Brain microvascular endothelial cell (primary cell): ENCODE measurements around the gene LRRC53.

Source experiments
- DNase-seq: peaks from one replicate; pipeline ENCODE4 v3.0.0-alpha.2; 2020
- H3K27ac ChIP-seq: fragments of 250-450 bp; sonication (Bioruptor Pico); 2 replicates; pipeline ENCODE4 v1.5.1; 2020; ENCODE audit warnings: mild to moderate bottlenecking, moderate library complexity
- H3K27me3 ChIP-seq: fragments of 250-450 bp; sonication (Bioruptor Pico); replicated peaks from 2 replicates; pipeline ENCODE4 v1.5.1; 2020; ENCODE audit warnings: mild to moderate bottlenecking
- H3K36me3 ChIP-seq: fragments of 250-450 bp; sonication (Bioruptor Pico); replicated peaks from 2 replicates; pipeline ENCODE4 v1.5.1; 2020; ENCODE audit warnings: mild to moderate bottlenecking
- H3K4me3 ChIP-seq: 2 replicates; pipeline ENCODE4 v1.5.1; 2011; ENCODE audit warnings: low read depth, mild to moderate bottlenecking, control low read depth, low read length, moderate library complexity
- in situ Hi-C: cut with HindIII; loops from 2 replicates; pipeline ENCODE4 v1.10.0; 2017; ENCODE audit warnings: low sequenced_read_pairs, low pct_ligation_motif_present
- TF ChIP-seq, protein P1 (sequence below): IDR thresholded peaks from 2 replicates; pipeline ENCODE4 v1.5.1; 2011; ENCODE audit warnings: low read depth, mild to moderate bottlenecking, moderate library complexity, low read length, control low read depth, inconsistent platforms; ENCODE audit errors: missing control alignments

The LRRC53 gene

DNA sequence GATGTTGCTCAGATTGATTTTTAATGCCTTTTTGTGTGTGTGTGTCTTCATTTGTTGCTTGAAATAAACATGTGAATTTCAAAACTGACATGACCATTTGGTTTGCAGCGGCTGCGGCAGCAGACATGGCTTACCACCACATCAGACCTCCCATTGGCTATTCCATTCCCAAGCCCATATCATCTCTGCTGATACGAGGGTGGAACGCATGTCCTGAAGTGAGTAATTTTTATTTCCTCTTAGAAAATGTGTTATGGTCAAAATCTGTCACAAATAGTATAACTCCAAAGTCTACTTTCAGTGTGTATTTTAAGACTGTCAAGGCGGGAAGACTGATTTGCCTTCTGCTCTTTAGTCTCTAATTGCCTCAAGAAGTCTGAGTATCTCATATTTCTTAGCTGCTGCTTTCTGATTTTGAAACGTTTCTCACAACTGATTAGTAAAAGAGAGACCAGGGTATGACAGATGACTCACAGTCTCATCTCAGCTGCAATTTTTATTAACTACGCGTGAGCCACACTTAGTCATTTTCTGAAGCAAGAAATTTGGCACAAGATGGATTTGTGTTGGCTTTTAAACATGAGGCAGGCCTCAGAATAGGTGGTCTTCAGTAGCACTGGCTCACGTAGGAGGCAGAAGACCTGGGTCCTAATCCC, 49.0 kb downstream of the LRRC53 start:
- no peak for DNase-seq
- Histone ChIP-seq H3K27ac (no peak overlapping the region), H3K27me3 (no peaks in the 10 kb centered on the region), H3K4me3 (no peak overlapping the region), H3K36me3 (no peaks in the 10 kb centered on the region)
- TF ChIP-seq, protein P1, sequence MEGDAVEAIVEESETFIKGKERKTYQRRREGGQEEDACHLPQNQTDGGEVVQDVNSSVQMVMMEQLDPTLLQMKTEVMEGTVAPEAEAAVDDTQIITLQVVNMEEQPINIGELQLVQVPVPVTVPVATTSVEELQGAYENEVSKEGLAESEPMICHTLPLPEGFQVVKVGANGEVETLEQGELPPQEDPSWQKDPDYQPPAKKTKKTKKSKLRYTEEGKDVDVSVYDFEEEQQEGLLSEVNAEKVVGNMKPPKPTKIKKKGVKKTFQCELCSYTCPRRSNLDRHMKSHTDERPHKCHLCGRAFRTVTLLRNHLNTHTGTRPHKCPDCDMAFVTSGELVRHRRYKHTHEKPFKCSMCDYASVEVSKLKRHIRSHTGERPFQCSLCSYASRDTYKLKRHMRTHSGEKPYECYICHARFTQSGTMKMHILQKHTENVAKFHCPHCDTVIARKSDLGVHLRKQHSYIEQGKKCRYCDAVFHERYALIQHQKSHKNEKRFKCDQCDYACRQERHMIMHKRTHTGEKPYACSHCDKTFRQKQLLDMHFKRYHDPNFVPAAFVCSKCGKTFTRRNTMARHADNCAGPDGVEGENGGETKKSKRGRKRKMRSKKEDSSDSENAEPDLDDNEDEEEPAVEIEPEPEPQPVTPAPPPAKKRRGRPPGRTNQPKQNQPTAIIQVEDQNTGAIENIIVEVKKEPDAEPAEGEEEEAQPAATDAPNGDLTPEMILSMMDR = no peak
- in situ Hi-C loops = no loop called here

DNA sequence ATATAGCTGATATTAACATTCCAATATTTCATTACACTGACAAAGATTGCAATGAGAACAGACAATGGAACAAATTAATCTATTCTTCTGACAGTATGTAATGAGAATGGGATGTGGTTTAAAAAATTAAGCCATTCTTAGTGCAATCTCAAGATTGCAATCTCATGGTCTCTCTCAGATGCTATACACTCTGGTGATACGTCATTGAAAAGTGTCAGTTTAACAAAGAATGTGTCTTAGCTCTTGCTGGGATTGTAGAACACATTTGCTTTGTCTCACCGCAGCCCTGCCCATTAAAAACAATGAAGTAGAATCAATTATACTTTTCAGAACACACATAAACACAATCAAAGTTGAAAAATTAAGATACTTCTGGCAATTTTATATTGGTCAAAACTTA, 55.2 kb downstream of the LRRC53 start:
- Histone ChIP-seq H3K4me3 (no peak overlapping the region), H3K27ac (no peak overlapping the region), H3K27me3 (no peaks in the 10 kb centered on the region), H3K36me3 (no peaks in the 10 kb centered on the region)
- TF ChIP-seq, protein P1 = no peak
- DNase-seq = no peak
- in situ Hi-C loops = no loop called here

DNA sequence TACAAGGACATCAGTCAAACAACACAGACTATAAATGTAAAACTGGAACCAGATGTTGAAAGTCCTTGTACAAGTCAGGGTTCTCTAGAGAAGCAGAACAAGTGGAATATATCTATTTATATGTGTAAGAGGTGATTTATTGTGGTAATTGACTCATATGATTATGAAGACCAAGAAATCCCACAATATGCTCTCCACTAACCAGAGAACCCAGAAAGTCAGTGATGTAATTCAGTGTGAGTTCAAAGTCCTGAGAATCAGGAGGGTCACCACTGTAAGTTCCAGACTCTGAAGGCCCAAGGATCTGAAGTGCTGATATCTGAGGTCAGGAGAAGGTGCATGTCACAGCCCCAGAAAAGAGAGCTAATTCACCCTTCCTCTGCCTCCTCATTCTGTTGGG, 57.0 kb downstream of the LRRC53 start:
- Histone ChIP-seq H3K27me3 (no peaks in the 10 kb centered on the region), H3K27ac (no peak overlapping the region), H3K36me3 (no peaks in the 10 kb centered on the region), H3K4me3 (no peak overlapping the region)
- no peak for DNase-seq
- in situ Hi-C loops = no loop called here
- TF ChIP-seq, protein P1 = no peak

DNA sequence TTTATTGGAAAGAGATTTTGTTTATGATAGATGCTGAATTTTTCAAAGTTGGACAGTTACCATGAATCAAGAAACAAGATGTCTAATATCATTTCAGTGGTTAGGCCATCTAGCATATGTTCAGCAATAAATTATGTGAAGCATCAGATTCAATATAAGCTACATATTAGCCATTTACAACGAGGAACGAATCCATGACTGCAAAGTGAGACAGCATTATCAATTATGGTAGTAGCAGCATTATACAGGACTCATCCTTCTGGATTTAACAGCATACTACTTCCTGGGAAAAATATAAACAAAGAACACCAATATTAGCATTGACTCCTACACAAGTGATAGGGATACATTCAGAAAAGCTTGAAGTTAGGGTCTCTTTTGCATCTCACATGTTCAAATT, 59.1 kb downstream of the LRRC53 start:
- no peaks in the 10 kb centered on the region for H3K27me3 ChIP-seq
- no peak overlapping the region for H3K27ac ChIP-seq
- in situ Hi-C loops = no loop called here
- no peak for DNase-seq
- no peak overlapping the region for H3K4me3 ChIP-seq
- TF ChIP-seq, protein P1 = no peak
- H3K36me3 ChIP-seq = no peaks in the 10 kb centered on the region

DNA sequence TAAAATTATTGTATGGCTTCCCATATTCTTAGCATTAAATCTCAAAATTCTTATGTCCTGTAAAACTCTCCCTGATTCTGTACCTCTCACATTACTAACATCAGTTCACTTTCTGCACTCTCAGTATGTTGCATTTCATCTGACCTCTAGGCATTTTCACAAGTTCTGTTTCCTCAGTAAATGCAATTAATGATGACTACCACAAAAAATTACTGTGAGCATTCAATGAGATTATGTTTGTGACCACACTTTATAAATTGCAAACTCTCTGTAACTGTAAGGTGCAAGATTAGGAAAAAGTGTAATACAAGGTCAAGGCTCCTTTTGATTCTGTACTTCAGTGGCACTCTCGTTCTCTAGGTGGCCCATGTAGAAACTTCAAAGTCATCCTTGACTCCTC, 60.4 kb downstream of the LRRC53 start:
- H3K27me3 ChIP-seq = no peaks in the 10 kb centered on the region
- DNase-seq = no peak
- no peaks in the 10 kb centered on the region for H3K36me3 ChIP-seq
- TF ChIP-seq, protein P1 = no peak
- in situ Hi-C loops = no loop called here
- H3K4me3 ChIP-seq = no peak overlapping the region
- no peak overlapping the region for H3K27ac ChIP-seq

DNA sequence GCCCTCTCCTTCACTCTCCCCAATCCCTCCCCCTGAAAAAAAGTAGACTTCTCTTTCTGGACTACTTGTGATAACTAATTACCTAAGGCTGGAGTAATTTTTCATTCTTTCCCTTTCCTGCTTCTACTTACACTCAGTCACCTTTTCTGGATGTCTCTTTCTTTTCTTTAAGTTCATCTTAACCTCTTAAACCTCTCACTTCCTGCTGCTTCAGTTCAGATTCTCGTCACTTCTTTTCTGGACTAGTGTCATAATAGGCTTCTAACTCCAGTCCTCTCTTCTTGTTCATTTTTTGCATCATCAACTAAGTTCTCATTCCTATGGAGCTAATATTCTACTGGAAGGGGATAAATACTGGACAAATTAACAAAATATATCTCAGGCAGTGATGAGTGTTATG, 75.4 kb downstream of the LRRC53 start:
- Histone ChIP-seq H3K27me3 (no peaks in the 10 kb centered on the region), H3K4me3 (no peak overlapping the region), H3K27ac (no peak overlapping the region), H3K36me3 (no peaks in the 10 kb centered on the region)
- in situ Hi-C loops = no loop called here
- no peak for DNase-seq
- TF ChIP-seq, protein P1 = no peak
